ENCODE data around the gene GBA2.

The GBA2 gene

GRCh38 chr9:35714579-35715252, 34.3 kb downstream of the GBA2 start:
- no peak for DNase-seq (ENCODE audit: low spot score)

- no peak for DNase-seq (ENCODE audit: low spot score)
Observed at GRCh38 chr9:35714123-35714522, 34.9 kb downstream of the GBA2 start.

- no peak for DNase-seq (ENCODE audit: low spot score)
Observed at GRCh38 chr9:35713578-35713977, 35.5 kb downstream of the GBA2 start.

GRCh38 chr9:35712762-35713400, 36.1 kb downstream of the GBA2 start:
- no peak for DNase-seq (ENCODE audit: low spot score)

- no peak for DNase-seq (ENCODE audit: low spot score)
Observed at GRCh38 chr9:35711501-35712428, 37.3 kb downstream of the GBA2 start.

GRCh38 chr9:35710818-35711500, 38.1 kb downstream of the GBA2 start:
- no peak for DNase-seq (ENCODE audit: low spot score)

GRCh38 chr9:35708146-35708545, 40.9 kb downstream of the GBA2 start:
- DNase-seq (ENCODE audit: low spot score) = no peak

- no peak for DNase-seq (ENCODE audit: low spot score)
Observed at GRCh38 chr9:35706951-35707350, 42.1 kb downstream of the GBA2 start.

GRCh38 chr9:35705836-35706430, 43.1 kb downstream of the GBA2 start:
- DNase-seq (ENCODE audit: low spot score) = no peak

GRCh38 chr9:35705372-35705771, 43.7 kb downstream of the GBA2 start:
- DNase-seq (ENCODE audit: low spot score) = no peak

- DNase-seq (ENCODE audit: low spot score) = no peak
Observed at GRCh38 chr9:35703906-35704672, 44.9 kb downstream of the GBA2 start.

GRCh38 chr9:35702696-35703095, 46.3 kb downstream of the GBA2 start:
- no peak for DNase-seq (ENCODE audit: low spot score)

GRCh38 chr9:35700942-35701341, 48.1 kb downstream of the GBA2 start:
- no peak for DNase-seq (ENCODE audit: low spot score)

GRCh38 chr9:35700031-35700430, 49.0 kb downstream of the GBA2 start:
- no peak for DNase-seq (ENCODE audit: low spot score)

- no peak for DNase-seq (ENCODE audit: low spot score)
Observed at GRCh38 chr9:35698231-35698630, 50.8 kb downstream of the GBA2 start.

- DNase-seq (ENCODE audit: low spot score) = no peak
Observed at GRCh38 chr9:35697486-35697885, 51.5 kb downstream of the GBA2 start.

- DNase-seq (ENCODE audit: low spot score) = peak; percentile 68
Observed at GRCh38 chr9:35696520-35697215, 52.4 kb downstream of the GBA2 start.

- no peak for DNase-seq (ENCODE audit: low spot score)
Observed at GRCh38 chr9:35695943-35696401, 53.1 kb downstream of the GBA2 start.

GRCh38 chr9:35691757-35692301, 57.2 kb downstream of the GBA2 start:
- DNase-seq (ENCODE audit: low spot score) = no peak

GRCh38 chr9:35691334-35691650, 57.7 kb downstream of the GBA2 start:
- DNase-seq (ENCODE audit: low spot score) = no peak

Measured in AG08395 (cell line).